Measurements from ENCODE around the gene TAF10. TPM values are rescaled to one million over a fixed set of nuclear protein-coding genes. Genes with fewer than 3 reads are reported as not detected.

TAF10 gene
- total and polyA plus RNA-seq, 8 donors = 53.5 to 116 (median 86.8) TPM

- ATAC-seq (no peak), DNase-seq (no peak), FAIRE-seq (no peak)
- Histone ChIP-seq H3K9me3 (no peaks in the 10 kb centered on the region), H3K27me3 (no peaks in the 10 kb centered on the region), H3K4me3 (no peak overlapping the region), H3K36me3 (no peaks in the 10 kb centered on the region), H3K4me1 (peaks cover 0 to 4% (median 0%) of the 10 kb centered on the region in 3 donors), H3K27ac (no peak overlapping the region)
- intact Hi-C loops (cut with DNase I) = no loop called here
- TF ChIP-seq CTCF (IDR thresholded peaks at IDR 0.05) = no peak
- 85% methylated on average over 5 of the region's 5 CpGs for WGBS, 2 donors
Observed at GRCh38 chr11:6565988-6566703, 45.9 kb downstream of the TAF10 start.

DNA sequence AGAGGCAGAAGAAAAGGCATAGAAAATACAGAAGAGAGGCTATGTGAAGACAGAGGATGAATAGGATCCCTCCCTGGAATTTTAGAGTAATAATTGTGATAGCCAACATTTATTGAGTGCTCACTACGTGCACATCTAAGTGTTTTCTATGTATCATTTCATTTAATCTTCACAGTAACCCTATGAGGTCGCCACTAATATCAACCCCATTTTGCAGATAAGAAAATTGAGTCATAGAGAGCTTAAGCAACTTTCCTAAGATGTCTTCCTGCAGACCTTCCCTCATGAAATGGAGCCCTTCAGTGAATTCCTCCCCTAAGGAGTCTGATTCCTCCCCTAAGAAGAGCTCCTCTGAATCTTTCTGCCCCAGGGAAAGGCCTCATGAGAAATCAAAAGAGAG is 46.7 kb downstream of the TAF10 start:
- Histone ChIP-seq H3K4me1 (peaks cover 0 to 4% (median 0%) of the 10 kb centered on the region in 3 donors), H3K27ac (no peak overlapping the region), H3K36me3 (no peaks in the 10 kb centered on the region), H3K9me3 (no peaks in the 10 kb centered on the region), H3K4me3 (no peak overlapping the region), H3K27me3 (no peaks in the 10 kb centered on the region)
- 54 to 77% methylated on average over 2 of the region's 2 CpGs for WGBS, 2 donors
- no peak for TF ChIP-seq CTCF (IDR thresholded peaks at IDR 0.05)
- DNase-seq = no peak
- intact Hi-C loops (cut with DNase I) = no loop called here
- ATAC-seq = no peak
- no peak for FAIRE-seq

DNA sequence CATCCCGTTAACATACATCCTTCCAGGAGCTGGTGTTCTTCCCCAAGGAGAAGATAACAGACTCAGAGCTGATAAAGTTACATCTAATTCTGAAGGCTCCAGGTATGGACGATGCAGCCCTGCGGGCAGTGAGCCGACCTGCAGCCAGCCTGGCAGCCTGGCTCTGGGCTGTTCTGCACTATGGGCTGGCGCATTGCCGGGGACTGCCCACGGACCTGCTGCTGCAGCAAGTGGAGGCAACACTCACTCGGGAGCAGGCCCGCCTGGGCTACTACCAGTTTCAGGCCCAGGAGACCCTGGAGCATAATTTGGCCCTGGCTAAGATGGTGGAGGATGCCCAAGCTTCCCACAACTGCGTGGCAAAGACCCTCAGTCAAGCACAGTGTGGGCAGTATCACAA is 48.3 kb downstream of the TAF10 start:
- H3K4me1 ChIP-seq = peaks cover 0 to under 1% (median 0%) of the 10 kb centered on the region in 3 donors
- DNase-seq (peak in 1 of 6 donors; percentile 43), ATAC-seq (no peak), FAIRE-seq (no peak)
- H3K4me3 ChIP-seq = no peak overlapping the region
- H3K27me3 ChIP-seq = no peaks in the 10 kb centered on the region
- TF ChIP-seq CTCF (IDR thresholded peaks at IDR 0.05) = no peak
- WGBS, 2 donors = 91 to 92% methylated on average over 10 of the region's 10 CpGs
- H3K36me3 ChIP-seq = no peaks in the 10 kb centered on the region
- no peaks in the 10 kb centered on the region for H3K9me3 ChIP-seq
- no peak overlapping the region for H3K27ac ChIP-seq
- intact Hi-C loops (cut with DNase I) = no loop called here

GRCh38 chr11:6563121-6563619 is 48.8 kb downstream of the TAF10 start:
- DNase-seq (no peak), FAIRE-seq (no peak)

More at GRCh38 chr11:6563121-6563619, 48.8 kb downstream of the TAF10 start:
- ATAC-seq = no peak
- no peak overlapping the region for H3K4me3 ChIP-seq
- 92 to 93% methylated on average over 4 of the region's 4 CpGs for WGBS, 2 donors
- intact Hi-C loops (cut with DNase I) = no loop called here
- no peaks in the 10 kb centered on the region for H3K36me3 ChIP-seq
- H3K4me1 ChIP-seq = no peaks in the 10 kb centered on the region
- H3K9me3 ChIP-seq = no peaks in the 10 kb centered on the region
- H3K27me3 ChIP-seq = no peaks in the 10 kb centered on the region
- no peak for TF ChIP-seq CTCF (IDR thresholded peaks at IDR 0.05)
- H3K27ac ChIP-seq = no peak overlapping the region
